ENCODE measurements around the gene OR10H4.

DNA sequence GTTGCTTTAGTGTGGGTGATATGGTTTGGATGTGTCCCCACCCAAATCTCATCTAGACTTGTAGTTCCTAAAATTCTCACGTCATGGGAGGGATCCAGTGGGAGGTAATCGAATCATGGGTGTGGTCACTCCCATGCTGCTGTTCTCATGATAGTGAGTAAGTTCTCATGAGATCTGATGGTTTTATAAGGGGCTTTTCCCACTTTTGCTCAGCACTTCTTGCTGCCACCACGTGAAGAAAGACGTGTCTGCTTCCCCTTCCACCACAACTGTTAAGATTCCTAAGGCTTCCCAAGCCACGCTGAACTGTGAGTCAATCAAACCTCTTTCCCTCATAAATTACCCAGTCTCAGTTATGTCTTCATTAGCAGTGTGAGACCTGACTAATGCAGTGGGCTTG lies 26.0 kb downstream of the OR10H4 start:
- TF ChIP-seq, protein P1, sequence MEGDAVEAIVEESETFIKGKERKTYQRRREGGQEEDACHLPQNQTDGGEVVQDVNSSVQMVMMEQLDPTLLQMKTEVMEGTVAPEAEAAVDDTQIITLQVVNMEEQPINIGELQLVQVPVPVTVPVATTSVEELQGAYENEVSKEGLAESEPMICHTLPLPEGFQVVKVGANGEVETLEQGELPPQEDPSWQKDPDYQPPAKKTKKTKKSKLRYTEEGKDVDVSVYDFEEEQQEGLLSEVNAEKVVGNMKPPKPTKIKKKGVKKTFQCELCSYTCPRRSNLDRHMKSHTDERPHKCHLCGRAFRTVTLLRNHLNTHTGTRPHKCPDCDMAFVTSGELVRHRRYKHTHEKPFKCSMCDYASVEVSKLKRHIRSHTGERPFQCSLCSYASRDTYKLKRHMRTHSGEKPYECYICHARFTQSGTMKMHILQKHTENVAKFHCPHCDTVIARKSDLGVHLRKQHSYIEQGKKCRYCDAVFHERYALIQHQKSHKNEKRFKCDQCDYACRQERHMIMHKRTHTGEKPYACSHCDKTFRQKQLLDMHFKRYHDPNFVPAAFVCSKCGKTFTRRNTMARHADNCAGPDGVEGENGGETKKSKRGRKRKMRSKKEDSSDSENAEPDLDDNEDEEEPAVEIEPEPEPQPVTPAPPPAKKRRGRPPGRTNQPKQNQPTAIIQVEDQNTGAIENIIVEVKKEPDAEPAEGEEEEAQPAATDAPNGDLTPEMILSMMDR (conservative IDR thresholded peaks at IDR 0.05; ENCODE audit: low read depth, low read length), result no peak
- TF ChIP-seq EZH2 (IDR thresholded peaks at IDR 0.05; ENCODE audit: borderline replicate concordance, low read depth, low read length, poor library complexity, severe bottlenecking), result no peak

Measured in A673 (cell line).